ENCODE results near the gene SUSD6. TPM values are rescaled to one million over a fixed set of nuclear protein-coding genes. Genes with fewer than 3 reads are reported as not detected.

The SUSD6 gene
- total RNA-seq, 1 experiment from 2014 or later: 3.7 TPM

DNA sequence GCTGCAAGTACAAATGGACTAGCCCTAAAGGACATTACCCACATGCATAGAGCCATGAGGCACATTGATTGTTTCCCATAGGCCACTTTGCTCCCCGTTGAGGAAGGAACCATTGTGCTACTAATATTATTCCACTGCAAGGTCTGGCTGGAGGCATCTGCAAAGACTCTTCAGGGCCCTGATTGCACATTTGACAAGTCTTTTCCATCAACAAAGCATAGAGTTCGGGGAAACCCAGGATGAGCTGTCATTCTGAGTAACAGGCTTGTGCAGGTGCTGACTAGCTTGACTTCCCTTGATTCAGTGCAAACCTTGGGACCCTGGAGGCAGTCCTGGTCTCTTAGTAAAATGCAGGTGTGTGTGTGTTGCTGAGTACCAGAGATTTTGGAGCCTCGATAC is 73.8 kb downstream of the SUSD6 start:
- no peaks in the 10 kb centered on the region for H3K27me3 Mint-ChIP-seq (ENCODE audit: low read depth)
- no peaks in the 10 kb centered on the region for H4K20me1 ChIP-seq (ENCODE audit: control insufficient read depth, insufficient read depth, insufficient read length)
- H2AK5ac ChIP-seq (ENCODE audit: insufficient read length, low read length): no peak overlapping the region
- no peak overlapping the region for H4K91ac ChIP-seq (ENCODE audit: insufficient read length, low read depth, low read length)
- no CpG with 5 or more reads among the region's 3 CpGs for WGBS (ENCODE audit: extremely low coverage, insufficient read length, low lambda C conversion rate)
- 0 out of 2 replicates have a peak, but pooled peaks cover 2% of the 10 kb centered on the region for H3K4me1 ChIP-seq (ENCODE audit: insufficient read depth, low read length)
- no peaks in the 10 kb centered on the region for H3K27me3 ChIP-seq (ENCODE audit: insufficient read depth, low read length)
- H2BK5ac ChIP-seq (ENCODE audit: insufficient read length, low read length): no peak overlapping the region
- no peak overlapping the region for H2BK12ac ChIP-seq (ENCODE audit: insufficient read length, low read depth, low read length)
- H3K36me3 Mint-ChIP-seq (ENCODE audit: insufficient read depth in 1 of 3, low read depth in 3 of 3): no peaks in the 10 kb centered on the region
- H3K18ac ChIP-seq (ENCODE audit: insufficient read length, low read depth, low read length): no peak overlapping the region
- no peak overlapping the region for H4K5ac ChIP-seq (ENCODE audit: insufficient read length, low read depth, low read length)
- no peak overlapping the region for H3K27ac Mint-ChIP-seq
- H4K8ac ChIP-seq (replicated peaks; ENCODE audit: insufficient read length, low read depth, low read length): no peak overlapping the region
- H3K56ac ChIP-seq (ENCODE audit: insufficient read length, low read depth, low read length): no peak overlapping the region
- H3K23ac ChIP-seq (ENCODE audit: insufficient read length, low read depth, low read length): no peak overlapping the region
- no peaks in the 10 kb centered on the region for H3K79me2 ChIP-seq (ENCODE audit: insufficient read depth, low read length)
- H3T11ph ChIP-seq (ENCODE audit: low read length): no peak overlapping the region
- no peak for DNase-seq
- H3K9ac ChIP-seq (ENCODE audit: extremely low read depth, insufficient read length, low read length): no peak overlapping the region
- no peaks in the 10 kb centered on the region for H3K9me3 Mint-ChIP-seq
- H3K14ac ChIP-seq (ENCODE audit: insufficient read depth, low read length): no peak overlapping the region
- H3K4me1 Mint-ChIP-seq: peaks cover 17 to 21% of the 10 kb centered on the region in 2 experiments
- no peak overlapping the region for H2AFZ ChIP-seq (ENCODE audit: low read length)
- no peaks in the 10 kb centered on the region for H3K23me2 ChIP-seq (ENCODE audit: insufficient read length, low read depth, low read length, poor library complexity, severe bottlenecking)
- H3K27ac ChIP-seq (ENCODE audit: insufficient read length, low read depth, low read length): no peak overlapping the region
- no peak overlapping the region for H3K4ac ChIP-seq (ENCODE audit: low read depth, low read length)
- H2BK20ac ChIP-seq (ENCODE audit: low read depth, low read length, poor library complexity, severe bottlenecking): no peak overlapping the region
- no peaks in the 10 kb centered on the region for H3K9me3 ChIP-seq (ENCODE audit: control insufficient read depth, low read depth, low read length)
- H2BK120ac ChIP-seq (ENCODE audit: low read depth, low read length, poor library complexity, severe bottlenecking): no peak overlapping the region
- H3K4me2 ChIP-seq (ENCODE audit: insufficient read depth, insufficient read length, low read length): no peak overlapping the region
- H3K4me3 Mint-ChIP-seq: no peak overlapping the region
- no peaks in the 10 kb centered on the region for H3K79me1 ChIP-seq (ENCODE audit: insufficient read depth, low read depth, low read length, poor library complexity, severe bottlenecking)
- H2BK15ac ChIP-seq (ENCODE audit: low read depth, low read length): no peak overlapping the region
- TF ChIP-seq, protein P1, sequence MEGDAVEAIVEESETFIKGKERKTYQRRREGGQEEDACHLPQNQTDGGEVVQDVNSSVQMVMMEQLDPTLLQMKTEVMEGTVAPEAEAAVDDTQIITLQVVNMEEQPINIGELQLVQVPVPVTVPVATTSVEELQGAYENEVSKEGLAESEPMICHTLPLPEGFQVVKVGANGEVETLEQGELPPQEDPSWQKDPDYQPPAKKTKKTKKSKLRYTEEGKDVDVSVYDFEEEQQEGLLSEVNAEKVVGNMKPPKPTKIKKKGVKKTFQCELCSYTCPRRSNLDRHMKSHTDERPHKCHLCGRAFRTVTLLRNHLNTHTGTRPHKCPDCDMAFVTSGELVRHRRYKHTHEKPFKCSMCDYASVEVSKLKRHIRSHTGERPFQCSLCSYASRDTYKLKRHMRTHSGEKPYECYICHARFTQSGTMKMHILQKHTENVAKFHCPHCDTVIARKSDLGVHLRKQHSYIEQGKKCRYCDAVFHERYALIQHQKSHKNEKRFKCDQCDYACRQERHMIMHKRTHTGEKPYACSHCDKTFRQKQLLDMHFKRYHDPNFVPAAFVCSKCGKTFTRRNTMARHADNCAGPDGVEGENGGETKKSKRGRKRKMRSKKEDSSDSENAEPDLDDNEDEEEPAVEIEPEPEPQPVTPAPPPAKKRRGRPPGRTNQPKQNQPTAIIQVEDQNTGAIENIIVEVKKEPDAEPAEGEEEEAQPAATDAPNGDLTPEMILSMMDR (conservative IDR thresholded peaks at IDR 0.05): no peak
